Measurements from ENCODE around the gene PPARA. TPM values are rescaled to one million over a fixed set of nuclear protein-coding genes. Genes with fewer than 3 reads are reported as not detected.

Gene PPARA
- total and polyA plus RNA-seq, 2 donors (not counting 3 experiments of a cell fraction or from before 2014, with no cell fraction given): 3.1 to 10.7 TPM

- Histone ChIP-seq H3K4me3 (replicated peaks in 1 of 3; ENCODE audit: insufficient read depth in 1 of 3, low read depth in 1 of 3, low read length in 3 of 3) (no peak overlapping the region), H3K27ac (ENCODE audit: insufficient read depth, low read depth, low read length) (no peak overlapping the region), H3K4me2 (ENCODE audit: insufficient read depth, low read length) (no peak overlapping the region), H3K9ac (replicated peaks; ENCODE audit: extremely low read depth, insufficient read depth, low read length) (no peak overlapping the region), H3K27me3 (ENCODE audit: control insufficient read depth in 2 of 2, insufficient read depth in 2 of 2, low read length in 2 of 2) (no peaks in the 10 kb centered on the region), H2AFZ (ENCODE audit: low read depth, low read length) (no peak overlapping the region), H3K36me3 (ENCODE audit: control insufficient read depth in 2 of 2, extremely low read depth in 1 of 2, insufficient read depth in 2 of 2, low read length in 2 of 2) (no peaks in the 10 kb centered on the region), H4K20me1 (replicated peaks; ENCODE audit: control insufficient read depth, extremely low read depth, insufficient read depth, low read length) (no peaks in the 10 kb centered on the region), H3K79me2 (ENCODE audit: control insufficient read depth, insufficient read depth, low read length) (no peaks in the 10 kb centered on the region), H3K4me1 (ENCODE audit: control insufficient read depth, extremely low read depth, insufficient read depth, low read length) (no peaks in the 10 kb centered on the region), H3K9me1 (replicated peaks; ENCODE audit: control insufficient read depth, extremely low read depth, insufficient read depth, low read length) (no peaks in the 10 kb centered on the region), H3K9me3 (replicated peaks; ENCODE audit: control insufficient read depth, insufficient read depth, low read length) (no peaks in the 10 kb centered on the region)
- CTCF ChIA-PET: no interaction called here
- DNase-seq (ENCODE audit: low read depth, low spot score): no peak
- dilution Hi-C loops (cut with MboI; ENCODE audit: extremely low pct_ligation_motif_present, low sequenced_read_pairs): no loop called here
- TF ChIP-seq JUN (IDR thresholded peaks at IDR 0.05; ENCODE audit: borderline replicate concordance, insufficient read depth, insufficient read length, low read depth): no peak
- no peak for TF ChIP-seq POLR2AphosphoS5 (IDR thresholded peaks at IDR 0.05; ENCODE audit: insufficient read depth, low read depth, low read length)
- no peak for TF ChIP-seq FOS (IDR thresholded peaks at IDR 0.05; ENCODE audit: borderline replicate concordance, insufficient read depth, low read length)
- TF ChIP-seq GATA2 (IDR thresholded peaks at IDR 0.05; ENCODE audit: insufficient read depth, insufficient read length, low read depth, low read length): no peak
- TF ChIP-seq MYC (IDR thresholded peaks at IDR 0.05; ENCODE audit: low read depth, low read length): no peak
- no peak for TF ChIP-seq POLR2A (IDR thresholded peaks at IDR 0.05; ENCODE audit: low read depth, low read length)
- no peak for TF ChIP-seq MAX (IDR thresholded peaks at IDR 0.05; ENCODE audit: insufficient read depth, insufficient read length)
- TF ChIP-seq CTCF (IDR thresholded peaks at IDR 0.05; ENCODE audit: extremely low read depth in 1 of 2, insufficient read depth in 1 of 2, low read depth in 1 of 2, low read length in 2 of 2): no peak
- TF ChIP-seq EZH2 (IDR thresholded peaks at IDR 0.05; ENCODE audit: borderline replicate concordance, low read depth, low read length, severe bottlenecking): no peak
- POLR2A ChIA-PET: no interaction called here
- intact Hi-C loops (cut with micrococcal nuclease): no loop called here
- FAIRE-seq: no peak
- no TSS peak for BruUV-seq (replicated peaks)
These were observed 90.2 kb downstream of the PPARA start for GRCh38 chr22:46240506-46240905.
